Thoracic aorta (tissue), 2 donors: Measurements from ENCODE around the gene LYZL6. TPM values are rescaled to one million over a fixed set of nuclear protein-coding genes. Genes with fewer than 3 reads are reported as not detected.

Source experiments
- ATAC-seq: fragments of 150-250 bp; one replicate; pipeline ENCODE4 v1.8.0; 2017; ENCODE audit warnings: low read depth; ENCODE audit not compliant: insufficient number of reproducible peaks, low FRiP score
- DNase-seq: peaks from one replicate; pipeline ENCODE4 v3.0.0-alpha.2; 2020; ENCODE audit warnings: low spot score
- H3K27ac ChIP-seq, 2 donors: fragments of 200-600 bp; sonication (generic); 1 replicate in 1 of 2; 2 replicates in 1 of 2; pipeline ENCODE4 v1.5.1; 2016; ENCODE audit warnings: mild to moderate bottlenecking in 2 of 2, moderate library complexity in 2 of 2
- H3K27me3 ChIP-seq: fragments of 200-600 bp; sonication (generic); replicated peaks from 2 replicates; pipeline ENCODE4 v1.6.0; 2016; ENCODE audit warnings: mild to moderate bottlenecking; ENCODE audit not compliant: insufficient read depth
- H3K36me3 ChIP-seq: fragments of 200-600 bp; sonication (generic); one replicate; pipeline ENCODE4 v1.5.1; 2016
- H3K4me1 ChIP-seq, 2 donors: fragments of 200-600 bp; sonication (generic); 1 replicate in 1 of 2; 2 replicates in 1 of 2; pipeline versions ENCODE4 v1.5.1 to v1.6.0; 2016; ENCODE audit warnings: low read depth in 2 of 2, mild to moderate bottlenecking in 1 of 2; ENCODE audit not compliant: control insufficient read depth in 1 of 2
- H3K4me3 ChIP-seq: fragments of 200-600 bp; sonication (generic); 2 replicates; pipeline ENCODE4 v1.5.1; 2016; ENCODE audit warnings: mild to moderate bottlenecking
- H3K9me3 ChIP-seq: fragments of 200-600 bp; sonication (generic); 2 replicates; pipeline ENCODE4 v1.5.1; 2016
- total RNA-seq, 2 donors: library from RNA; depleted of rRNA; stranded (reverse); fragments of >200 nt; gene quantifications; one replicate each; pipeline versions ENCODE4 v1.1.0 to v1.2.3, GENCODE V29; 2016
- TF ChIP-seq, protein P1 (sequence below): fragments of 200-600 bp; sonication (generic); IDR thresholded peaks from one replicate; pipeline ENCODE4 v1.5.1; 2019; ENCODE audit warnings: antibody characterized with exemption

LYZL6 gene
- total RNA-seq, 2 donors from 2014 or later, result not detected

DNA sequence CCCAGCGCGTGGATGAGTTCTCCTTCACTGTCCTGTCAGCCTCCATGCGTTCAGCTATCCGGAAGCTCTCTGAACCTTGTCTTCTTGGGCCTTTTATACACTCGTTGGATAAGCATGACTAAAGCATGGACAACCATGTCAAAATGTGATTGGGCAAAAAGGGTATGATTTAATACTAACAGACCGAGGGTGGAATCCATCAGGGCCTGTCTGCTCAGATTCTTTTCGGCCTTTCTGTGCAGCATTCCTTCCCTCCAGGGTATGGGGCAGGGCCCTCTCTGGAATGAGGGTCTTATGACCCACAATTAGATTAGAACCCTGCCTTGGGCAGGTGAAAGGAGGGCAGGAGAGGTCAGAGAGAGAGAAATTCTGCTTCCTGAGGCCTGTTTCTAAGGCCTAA is 49.3 kb downstream of the LYZL6 start:
- no peaks in the 10 kb centered on the region for H3K36me3 ChIP-seq
- ATAC-seq (no peak), DNase-seq (no peak)
- H3K4me3 ChIP-seq, result no peak overlapping the region
- H3K9me3 ChIP-seq, result no peaks in the 10 kb centered on the region
- no peak overlapping the region for H3K27ac ChIP-seq
- H3K27me3 ChIP-seq, result no peaks in the 10 kb centered on the region
- TF ChIP-seq, protein P1, sequence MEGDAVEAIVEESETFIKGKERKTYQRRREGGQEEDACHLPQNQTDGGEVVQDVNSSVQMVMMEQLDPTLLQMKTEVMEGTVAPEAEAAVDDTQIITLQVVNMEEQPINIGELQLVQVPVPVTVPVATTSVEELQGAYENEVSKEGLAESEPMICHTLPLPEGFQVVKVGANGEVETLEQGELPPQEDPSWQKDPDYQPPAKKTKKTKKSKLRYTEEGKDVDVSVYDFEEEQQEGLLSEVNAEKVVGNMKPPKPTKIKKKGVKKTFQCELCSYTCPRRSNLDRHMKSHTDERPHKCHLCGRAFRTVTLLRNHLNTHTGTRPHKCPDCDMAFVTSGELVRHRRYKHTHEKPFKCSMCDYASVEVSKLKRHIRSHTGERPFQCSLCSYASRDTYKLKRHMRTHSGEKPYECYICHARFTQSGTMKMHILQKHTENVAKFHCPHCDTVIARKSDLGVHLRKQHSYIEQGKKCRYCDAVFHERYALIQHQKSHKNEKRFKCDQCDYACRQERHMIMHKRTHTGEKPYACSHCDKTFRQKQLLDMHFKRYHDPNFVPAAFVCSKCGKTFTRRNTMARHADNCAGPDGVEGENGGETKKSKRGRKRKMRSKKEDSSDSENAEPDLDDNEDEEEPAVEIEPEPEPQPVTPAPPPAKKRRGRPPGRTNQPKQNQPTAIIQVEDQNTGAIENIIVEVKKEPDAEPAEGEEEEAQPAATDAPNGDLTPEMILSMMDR, result no peak
- peaks cover 6 to 8% of the 10 kb centered on the region in 2 donors for H3K4me1 ChIP-seq

DNA sequence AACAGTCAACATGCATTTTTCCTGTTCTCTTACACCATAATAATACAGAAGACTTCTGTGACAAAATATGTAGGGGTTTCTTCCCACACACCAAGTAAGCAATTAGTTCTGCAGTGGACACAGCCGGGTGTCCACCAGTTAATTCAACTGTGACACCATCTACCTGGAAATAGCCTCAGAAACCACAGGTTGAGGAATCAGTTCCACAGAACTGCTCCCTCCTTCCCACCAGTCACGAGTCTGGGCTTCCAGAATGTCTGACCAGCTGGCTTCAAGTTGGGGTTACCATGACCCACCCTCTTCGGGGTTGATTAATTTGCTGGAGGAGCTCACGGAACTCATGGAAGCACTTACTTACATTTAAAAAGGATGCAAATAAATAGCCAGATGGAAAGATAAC is 49.8 kb downstream of the LYZL6 start:
- TF ChIP-seq, protein P1, result no peak
- Histone ChIP-seq H3K4me1 (peaks cover 6 to 8% of the 10 kb centered on the region in 2 donors), H3K9me3 (no peaks in the 10 kb centered on the region), H3K36me3 (no peaks in the 10 kb centered on the region), H3K27me3 (no peaks in the 10 kb centered on the region), H3K27ac (no peak overlapping the region), H3K4me3 (no peak overlapping the region)
- ATAC-seq (no peak), DNase-seq (no peak)

DNA sequence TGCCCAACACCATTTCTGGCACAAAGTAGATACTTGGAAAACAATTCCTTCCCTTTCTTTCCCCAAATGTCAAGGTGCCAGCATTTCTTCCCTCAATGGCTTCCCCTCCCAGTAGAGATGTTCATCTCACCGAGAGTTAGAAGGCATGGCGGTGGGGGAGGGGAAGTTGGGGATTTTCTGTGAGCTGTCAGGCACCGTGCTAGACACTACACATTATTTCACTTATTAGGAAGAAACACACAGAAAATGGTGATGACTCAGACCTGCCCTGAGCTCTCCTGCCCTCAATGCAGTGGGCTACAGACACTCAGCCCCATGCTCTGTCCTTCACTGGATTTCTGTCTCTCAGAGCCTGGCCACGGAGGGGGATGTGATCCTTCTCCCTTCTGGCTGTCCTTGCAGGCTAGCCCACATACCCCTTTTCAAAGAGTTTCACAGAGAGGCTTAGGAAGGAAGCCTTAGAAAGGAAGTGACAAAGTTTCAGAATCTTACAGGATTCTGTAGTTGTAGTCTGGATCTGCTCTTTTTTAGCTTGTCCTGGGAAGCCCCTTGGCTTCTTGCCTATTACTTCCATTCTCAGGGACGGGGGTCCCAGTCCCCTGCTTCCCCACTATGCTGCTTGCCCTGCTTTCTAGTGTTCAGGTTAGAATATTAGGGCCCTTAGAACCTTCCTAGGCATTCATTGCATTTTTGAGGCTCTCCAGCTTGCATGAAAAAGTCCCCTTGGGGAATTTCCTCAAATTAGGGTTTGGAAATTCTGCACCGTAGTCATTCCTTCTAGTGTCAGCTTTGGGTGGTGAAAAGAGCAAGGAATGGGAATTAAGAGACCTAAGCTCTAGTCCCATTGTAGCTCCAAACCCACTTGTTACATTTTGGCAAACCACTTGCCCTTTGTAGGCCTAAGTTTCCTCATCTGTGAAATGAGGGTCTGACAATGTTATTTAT is 51.1 kb downstream of the LYZL6 start:
- Histone ChIP-seq H3K4me1 (peaks cover 6 to 8% of the 10 kb centered on the region in 2 donors), H3K36me3 (no peaks in the 10 kb centered on the region), H3K27ac (no peak overlapping the region), H3K27me3 (no peaks in the 10 kb centered on the region), H3K4me3 (no peak overlapping the region), H3K9me3 (no peaks in the 10 kb centered on the region)
- ATAC-seq (no peak), DNase-seq (no peak)
- TF ChIP-seq, protein P1, result no peak

DNA sequence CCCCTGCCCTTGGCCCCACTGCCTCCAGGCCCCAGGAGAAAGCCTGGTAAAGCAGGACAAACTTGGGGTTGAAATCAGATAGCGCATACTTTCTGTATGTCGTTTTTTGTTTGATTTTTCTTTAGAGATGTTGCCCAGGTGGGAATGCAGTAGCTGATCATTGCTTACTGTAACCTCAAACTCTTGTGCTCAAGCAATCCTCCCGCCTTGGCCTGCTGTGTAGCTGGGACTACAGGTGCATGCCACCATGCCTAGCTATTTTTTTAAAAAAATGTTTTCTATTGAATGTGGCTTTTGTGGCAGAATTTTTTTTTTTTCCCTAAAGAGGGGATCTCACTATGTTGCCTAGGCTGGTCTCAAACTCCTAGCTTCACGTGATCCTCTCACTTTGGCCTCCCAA is 52.2 kb downstream of the LYZL6 start:
- ATAC-seq, result no peak
- H3K4me3 ChIP-seq, result no peak overlapping the region
- peaks cover 6 to 8% of the 10 kb centered on the region in 2 donors for H3K4me1 ChIP-seq
- H3K9me3 ChIP-seq, result no peaks in the 10 kb centered on the region
- DNase-seq, result no peak
- H3K36me3 ChIP-seq, result no peaks in the 10 kb centered on the region
- TF ChIP-seq, protein P1, result no peak
- no peak overlapping the region for H3K27ac ChIP-seq
- no peaks in the 10 kb centered on the region for H3K27me3 ChIP-seq

DNA sequence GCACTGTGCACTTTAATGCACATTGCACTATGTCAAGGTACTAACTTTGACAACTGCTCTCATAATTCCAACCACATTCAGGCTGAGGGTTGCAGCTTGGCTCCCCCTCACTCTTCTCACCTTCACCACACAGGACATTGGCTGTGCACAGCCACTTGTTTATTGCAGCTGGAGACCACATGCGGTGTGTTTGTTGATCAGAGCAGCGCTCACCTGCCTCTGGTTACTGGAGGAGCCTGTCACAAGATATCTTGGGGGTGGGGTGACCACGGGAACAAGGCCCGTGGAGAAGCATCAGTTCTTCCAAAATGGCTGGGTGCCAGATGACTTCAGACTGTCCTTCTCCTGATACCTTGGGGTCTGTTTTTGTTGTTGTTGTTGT is 52.7 kb downstream of the LYZL6 start:
- Histone ChIP-seq H3K36me3 (no peaks in the 10 kb centered on the region), H3K4me3 (no peak overlapping the region), H3K27ac (no peak overlapping the region), H3K9me3 (no peaks in the 10 kb centered on the region), H3K4me1 (peaks cover 6 to 8% of the 10 kb centered on the region in 2 donors), H3K27me3 (no peaks in the 10 kb centered on the region)
- TF ChIP-seq, protein P1, result no peak
- DNase-seq (no peak), ATAC-seq (no peak)
